HG03066 (cell line): ENCODE results near the gene ZNF785.
"Not testable (repeated sequence)": the region's sequence is repeated elsewhere in the genome, so short reads cannot be mapped to it uniquely, and the experiment has no call there.

Source experiments
- ATAC-seq: cut with Tn5 transposase; IDR thresholded peaks from one replicate; pipeline ENCODE4 v1.9.1; 2021; ENCODE audit warnings: low read depth; ENCODE audit not compliant: unreplicated experiment

ZNF785 gene

GRCh38 chr16:30603945-30604315, 18.4 kb upstream of the ZNF785 start:
- ATAC-seq, result no peak

GRCh38 chr16:30602616-30603277, 17.2 kb upstream of the ZNF785 start:
- no peak for ATAC-seq

- ATAC-seq, result no peak
Measured at GRCh38 chr16:30601966-30602365, 16.5 kb upstream of the ZNF785 start.

- no peak for ATAC-seq
Measured at GRCh38 chr16:30600929-30601328, 15.4 kb upstream of the ZNF785 start.

- no peak for ATAC-seq
Measured at GRCh38 chr16:30600215-30600614, 14.7 kb upstream of the ZNF785 start.

GRCh38 chr16:30592871-30593270, 7.4 kb upstream of the ZNF785 start:
- ATAC-seq, result no peak

- ATAC-seq, result not testable (repeated sequence)
Measured at GRCh38 chr16:30590869-30591268, 5.4 kb upstream of the ZNF785 start.

- ATAC-seq, result not testable (repeated sequence)
Measured at GRCh38 chr16:30589582-30589981, 4.1 kb upstream of the ZNF785 start.

GRCh38 chr16:30588651-30589050, 3.2 kb upstream of the ZNF785 start:
- no peak for ATAC-seq

GRCh38 chr16:30585022-30585399, 486 bp downstream of the ZNF785 start:
- ATAC-seq, result no peak

GRCh38 chr16:30582611-30583340, 2.7 kb downstream of the ZNF785 start:
- ATAC-seq, result no peak

GRCh38 chr16:30581457-30581856, 4.0 kb downstream of the ZNF785 start:
- ATAC-seq, result no peak

- ATAC-seq, result no peak
Measured at GRCh38 chr16:30574678-30575077, 10.8 kb downstream of the ZNF785 start.

GRCh38 chr16:30571445-30572322, 13.8 kb downstream of the ZNF785 start, which contains the start of gene ZNF688:
ZNF688 (minus strand) TSS chr16:30571714; CDS start chr16:30571629, 85 bp downstream.
- ATAC-seq, result peak; percentile 70

- no peak for ATAC-seq
Measured at GRCh38 chr16:30570636-30571444, 14.7 kb downstream of the ZNF785 start.

GRCh38 chr16:30569746-30570635, 15.5 kb downstream of the ZNF785 start:
- no peak for ATAC-seq

GRCh38 chr16:30569281-30569680, 16.2 kb downstream of the ZNF785 start:
- ATAC-seq, result no peak

GRCh38 chr16:30567991-30568638, 17.4 kb downstream of the ZNF785 start:
- ATAC-seq, result peak; percentile 36
